H1 (cell line): ENCODE measurements around the gene HRH3. TPM values are rescaled to one million over a fixed set of nuclear protein-coding genes. Genes with fewer than 3 reads are reported as not detected.

ENCODE experiments used
- CTCF ChIA-PET: fragments of 300-600 bp; sonication (Branson Sonifier 250); formaldehyde crosslinking; loops from one replicate; lab custom pipeline; 2021; ENCODE audit not compliant: partially characterized antibody; lab: Charles Lee
- POLR2A ChIA-PET: fragments of 300-600 bp; sonication (Branson Sonifier 250); formaldehyde crosslinking; loops from one replicate; lab custom pipeline; 2021; ENCODE audit warnings: inconsistent platforms; ENCODE audit not compliant: partially characterized antibody; lab: Charles Lee
- DNase-seq, 2 experiments: peaks; one replicate each; pipeline versions ENCODE4 v3.0.0 to v3.0.0-alpha.2; 2010 to 2022; ENCODE audit warnings: low spot score in 2 of 2, low read depth in 1 of 2, mixed read lengths in 1 of 2
- FAIRE-seq: peaks from 2 replicates; lab custom pipeline; 2011; peaks lifted over from hg19 to GRCh38; lab: Jason Lieb, UNC
- H2AFZ ChIP-seq: 2 replicates; pipeline ENCODE4 v1.8.1; 2012; ENCODE audit warnings: low read length, inconsistent platforms
- H2AK5ac ChIP-seq: 2 replicates; pipeline ENCODE4 v1.6.1; 2013; ENCODE audit warnings: low read depth, low read length
- H2BK120ac ChIP-seq: replicated peaks from 2 replicates; pipeline ENCODE3; 2013; ENCODE audit warnings: low read depth, low read length, inconsistent platforms
- H2BK12ac ChIP-seq: 2 replicates; pipeline ENCODE4 v1.6.1; 2013; ENCODE audit warnings: low read depth, low read length
- H2BK15ac ChIP-seq: 2 replicates; pipeline ENCODE4 v1.6.1; 2013; ENCODE audit warnings: low read length
- H2BK20ac ChIP-seq: 2 replicates; pipeline ENCODE4 v1.6.1; 2013; ENCODE audit warnings: low read length
- H2BK5ac ChIP-seq: 2 replicates; pipeline ENCODE4 v1.6.1; 2013; ENCODE audit warnings: low read depth, low read length
- H3K14ac ChIP-seq: 2 replicates; pipeline ENCODE4 v1.6.1; 2013; ENCODE audit warnings: inconsistent platforms; ENCODE audit not compliant: insufficient read length
- H3K18ac ChIP-seq: 2 replicates; pipeline ENCODE4 v1.6.1; 2013; ENCODE audit warnings: low read length; ENCODE audit errors: extremely low read depth
- H3K23ac ChIP-seq: 2 replicates; pipeline ENCODE4 v1.6.1; 2013; ENCODE audit warnings: inconsistent platforms; ENCODE audit not compliant: insufficient read length
- H3K23me2 ChIP-seq: 2 replicates; pipeline ENCODE4 v1.6.1; 2013; ENCODE audit warnings: low read depth, low read length
- H3K27ac ChIP-seq: 2 replicates; pipeline ENCODE4 v1.6.1; 2011; ENCODE audit warnings: low read depth, low read length, inconsistent platforms
- H3K27me3 ChIP-seq, 4 experiments: replicated peaks in 1 of 4; 1 replicate in 1 of 4; 2 replicates in 3 of 4; pipeline versions ENCODE4 v1.6.1 to v1.8.1; 2011 to 2013; ENCODE audit warnings: low read length in 3 of 4, mild to moderate bottlenecking in 3 of 4, inconsistent platforms in 2 of 4, mixed read lengths in 2 of 4, moderate library complexity in 1 of 4; ENCODE audit not compliant: control insufficient read depth in 3 of 4, insufficient read depth in 3 of 4; ENCODE audit errors: extremely low read depth in 1 of 4
- H3K36me3 ChIP-seq, 4 experiments: 2 replicates each; pipeline versions ENCODE4 v1.6.1 to v1.8.1; 2011 to 2013; ENCODE audit warnings: mild to moderate bottlenecking in 4 of 4, low read length in 3 of 4, moderate library complexity in 2 of 4, control low read depth in 1 of 4, inconsistent platforms in 1 of 4; ENCODE audit not compliant: insufficient read depth in 4 of 4, control insufficient read depth in 2 of 4
- H3K4ac ChIP-seq: replicated peaks from 2 replicates; pipeline ENCODE3; 2013; ENCODE audit warnings: low read length, low read depth, mixed read lengths, inconsistent platforms; ENCODE audit not compliant: insufficient read length
- H3K4me1 ChIP-seq, 4 experiments: replicated peaks in 1 of 4; 1 replicate in 1 of 4; 2 replicates in 3 of 4; pipeline versions ENCODE4 v1.6.1 to v1.8.1; 2011 to 2013; ENCODE audit warnings: low read length in 3 of 4, inconsistent platforms in 2 of 4, mixed read lengths in 1 of 4; ENCODE audit not compliant: insufficient read depth in 4 of 4, control insufficient read depth in 3 of 4
- H3K4me2 ChIP-seq, 2 experiments: 2 replicates each; pipeline versions ENCODE4 v1.6.1 to v1.8.1; 2011 to 2013; ENCODE audit warnings: low read depth in 2 of 2, low read length in 2 of 2, control low read depth in 1 of 2, inconsistent platforms in 1 of 2, mild to moderate bottlenecking in 1 of 2; ENCODE audit not compliant: insufficient read depth in 1 of 2
- H3K4me3 ChIP-seq, 4 experiments: fragments of 200-600, 300-600 bp in 1 of 4; sonication (generic), shearing (Covaris generic), sonication (Bioruptor Twin) in 1 of 4; 2 replicates each; pipeline versions ENCODE4 v1.5.1 to v1.8.1; 2011 to 2016; ENCODE audit warnings: low read length in 4 of 4, low read depth in 3 of 4, control low read depth in 2 of 4, inconsistent platforms in 2 of 4, mild to moderate bottlenecking in 2 of 4, mixed read lengths in 1 of 4, moderate library complexity in 1 of 4; ENCODE audit not compliant: insufficient read depth in 2 of 4; ENCODE audit errors: extremely low read depth in 1 of 4
- H3K56ac ChIP-seq: replicated peaks from 2 replicates; pipeline ENCODE3; 2013; ENCODE audit warnings: low read depth, mild to moderate bottlenecking, mixed read lengths, low read length, inconsistent platforms; ENCODE audit not compliant: insufficient read length
- H3K79me1 ChIP-seq: 2 replicates; pipeline ENCODE4 v1.6.1; 2013; ENCODE audit warnings: low read depth, low read length, control low read depth
- H3K79me2 ChIP-seq, 2 experiments: 2 replicates each; pipeline versions ENCODE4 v1.6.1 to v1.8.1; 2012 to 2013; ENCODE audit warnings: low read length in 2 of 2, mild to moderate bottlenecking in 2 of 2, inconsistent platforms in 1 of 2; ENCODE audit not compliant: insufficient read depth in 2 of 2, control insufficient read depth in 1 of 2
- H3K9ac ChIP-seq, 4 experiments: replicated peaks in 1 of 4; 1 replicate in 1 of 4; 2 replicates in 3 of 4; pipeline versions ENCODE4 v1.6.1 to v1.8.1; 2011 to 2013; ENCODE audit warnings: low read depth in 3 of 4, low read length in 3 of 4, control low read depth in 2 of 4, mild to moderate bottlenecking in 2 of 4, moderate library complexity in 2 of 4, inconsistent platforms in 1 of 4; ENCODE audit errors: extremely low read depth in 1 of 4
- H3K9me3 ChIP-seq, 2 experiments: 2 replicates each; pipeline versions ENCODE4 v1.6.1 to v1.8.1; 2012 to 2013; ENCODE audit warnings: mild to moderate bottlenecking in 2 of 2, moderate library complexity in 2 of 2, control low read depth in 1 of 2, inconsistent platforms in 1 of 2, low read depth in 1 of 2, low read length in 1 of 2, mixed read lengths in 1 of 2; ENCODE audit not compliant: insufficient read depth in 2 of 2
- H4K20me1 ChIP-seq, 2 experiments: replicated peaks in 1 of 2; 2 replicates each; pipeline versions ENCODE3 to v1.8.1; 2011 to 2013; ENCODE audit warnings: inconsistent platforms in 2 of 2, low read length in 2 of 2, mild to moderate bottlenecking in 1 of 2; ENCODE audit not compliant: insufficient read depth in 2 of 2, control insufficient read depth in 1 of 2
- H4K5ac ChIP-seq: 2 replicates; pipeline ENCODE4 v1.6.1; 2013; ENCODE audit warnings: low read length, low read depth, mixed read lengths, inconsistent platforms; ENCODE audit not compliant: insufficient read length
- H4K8ac ChIP-seq: 2 replicates; pipeline ENCODE4 v1.8.0; 2013; ENCODE audit warnings: mild to moderate bottlenecking, moderate library complexity, low read length, inconsistent platforms; ENCODE audit not compliant: insufficient read depth; ENCODE audit errors: extremely low read depth
- H4K91ac ChIP-seq: replicated peaks from 2 replicates; pipeline ENCODE3; 2013; ENCODE audit warnings: low read length, mixed read lengths, inconsistent platforms; ENCODE audit not compliant: insufficient read length
- BACH1 ChIP-seq: IDR thresholded peaks from 2 replicates; pipeline ENCODE4 v1.6.1; 2012; ENCODE audit warnings: low read length, improper control_type of control experiment
- CBX8 ChIP-seq: fragments of 300-800, 300-1000 bp; sonication (generic); IDR thresholded peaks from 2 replicates; pipeline ENCODE4 v1.7.1; 2016; ENCODE audit warnings: low read depth, low read length, borderline replicate concordance
- CTCF ChIP-seq, 3 experiments: IDR thresholded peaks; 1 replicate in 2 of 3; 2 replicates in 1 of 3; pipeline versions ENCODE4 v1.5.1 to v1.6.1; 2011; ENCODE audit warnings: low read length in 3 of 3, mild to moderate bottlenecking in 3 of 3, inconsistent platforms in 2 of 3, low read depth in 1 of 3, moderate library complexity in 1 of 3; ENCODE audit not compliant: insufficient read depth in 1 of 3; ENCODE audit errors: control extremely low read depth in 1 of 3
- GTF2F1 ChIP-seq: IDR thresholded peaks from 2 replicates; pipeline ENCODE4 v1.6.1; 2012; ENCODE audit warnings: low read depth, low read length, improper control_type of control experiment, borderline replicate concordance
- HDAC6 ChIP-seq: IDR thresholded peaks from one replicate; pipeline ENCODE4 v1.7.1; 2012; ENCODE audit warnings: low read depth, mild to moderate bottlenecking, inconsistent platforms, low read length, moderate library complexity
- JUN ChIP-seq: IDR thresholded peaks from 2 replicates; pipeline ENCODE4 v1.6.1; 2011; ENCODE audit warnings: low read depth, mild to moderate bottlenecking, improper control_type of control experiment, low read length
- JUND ChIP-seq: IDR thresholded peaks from 2 replicates; pipeline ENCODE4 v1.6.1; 2011; ENCODE audit warnings: mild to moderate bottlenecking, improper control_type of control experiment, low read length
- PHF8 ChIP-seq: fragments of 200-600 bp; sonication (generic); conservative IDR thresholded peaks from 2 replicates; pipeline ENCODE4 v1.7.1; 2012; ENCODE audit warnings: low read depth, mild to moderate bottlenecking, inconsistent platforms, low read length, moderate library complexity
- POLR2A ChIP-seq, 2 experiments: IDR thresholded peaks; 1 replicate in 1 of 2; 2 replicates in 1 of 2; pipeline ENCODE4 v1.6.1; 2011; ENCODE audit warnings: low read depth in 2 of 2, low read length in 2 of 2, mild to moderate bottlenecking in 2 of 2; ENCODE audit errors: control extremely low read depth in 1 of 2
- RAD21 ChIP-seq, 2 experiments: IDR thresholded peaks in 1 of 2; conservative IDR thresholded peaks in 1 of 2; 2 replicates each; pipeline ENCODE4 v1.6.1; 2011; ENCODE audit warnings: low read depth in 2 of 2, low read length in 2 of 2, improper control_type of control experiment in 1 of 2, inconsistent platforms in 1 of 2, mild to moderate bottlenecking in 1 of 2, moderate library complexity in 1 of 2
- RNF2 ChIP-seq: fragments of 200-900, 300-1000 bp; sonication (generic); IDR thresholded peaks from 2 replicates; pipeline ENCODE4 v1.7.1; 2016; ENCODE audit warnings: borderline replicate concordance, low read depth, mild to moderate bottlenecking, antibody characterized with exemption, low read length; ENCODE audit not compliant: poor library complexity, severe bottlenecking; ENCODE audit errors: missing control alignments
- WGBS, 2 experiments: shearing (Covaris generic) in 1 of 2; methylation state at CpG; one replicate each; pipeline versions ENCODE4 v1.1.6 to v1.1.7; 2013 to 2015; ENCODE audit warnings: low lambda C conversion rate in 2 of 2, mixed read lengths in 2 of 2, inconsistent platforms in 1 of 2, low coverage in 1 of 2, missing lambda C conversion rate in 1 of 2; ENCODE audit not compliant: insufficient replicate concordance in 2 of 2, insufficient coverage in 1 of 2, insufficient read length in 1 of 2; ENCODE audit errors: extremely low coverage in 1 of 2, missing lambda C conversion rate in 1 of 2; 5-methylcytosine and 5-hydroxymethylcytosine counted together
- polyA plus RNA-seq, 7 experiments: library from polyadenylated mRNA; depleted of rRNA in 3 of 7; stranded (reverse) in 5 of 7; unstranded in 2 of 7; fragments of >200 nt in 5 of 7; fragments of 200-250 nt in 2 of 7; gene quantifications; 1 replicate in 5 of 7; 2 replicates in 1 of 7; 4 replicates in 1 of 7; pipeline versions ENCODE4 v1.2.1 to v1.2.3, GENCODE V29; 2011 to 2013; ENCODE audit warnings: missing spikeins in 2 of 7, mixed read lengths in 2 of 7
- total RNA-seq: library from RNA; stranded (reverse); fragmentation: NEBNext Ultra II Directional; extraction: Animal tissue kit (Norgen Biotek cat#: 25700); gene quantifications from 2 replicates; pipeline ENCODE4 v1.2.1, GENCODE V29; 2021

The HRH3 gene
- total and polyA plus RNA-seq, 2 of the 8 experiments (the other 6 are each of a cell fraction or from before 2014, with no cell fraction given): 2.0 to 4.5 TPM

- Histone ChIP-seq H3K4ac (no peak overlapping the region), H3K27ac (no peak overlapping the region), H2BK5ac (no peak overlapping the region), H2BK120ac (no peak overlapping the region), H3K9me3 (no peaks in the 10 kb centered on the region), H4K5ac (no peak overlapping the region), H3K4me3 (no peak overlapping the region), H2BK15ac (no peak overlapping the region), H4K91ac (no peak overlapping the region), H3K36me3 (peaks cover 2 to 26% (median 17%) of the 10 kb centered on the region in 4 experiments; a peak in 7 of 8 replicates), H3K79me2 (no peaks in the 10 kb centered on the region), H3K79me1 (no peaks in the 10 kb centered on the region), H3K14ac (no peak overlapping the region), H2AK5ac (no peak overlapping the region), H2AFZ (no peak overlapping the region), H3K4me1 (no peaks in the 10 kb centered on the region), H4K20me1 (peaks cover 4 to 5% of the 10 kb centered on the region in 2 experiments), H4K8ac (no peak overlapping the region), H2BK20ac (no peak overlapping the region), H3K23ac (no peak overlapping the region), H3K27me3 (no peaks in the 10 kb centered on the region), H2BK12ac (no peak overlapping the region), H3K4me2 (no peak overlapping the region), H3K18ac (no peak overlapping the region), H3K23me2 (no peaks in the 10 kb centered on the region), H3K56ac (no peak overlapping the region), H3K9ac (no peak overlapping the region)
- WGBS, 2 experiments: 93% methylated on average over 9 of the region's 9 CpGs; no CpG with 5 or more reads in 1 of the 2 experiments
- POLR2A ChIA-PET: interaction anchor here (1.4 to 1.8 kb wide), 2 partner anchors 11 kb away, joined by 3 to 5 read pairs; no protein-coding TSS in a partner anchor
- DNase-seq (no peak), FAIRE-seq (no peak)
- CTCF ChIA-PET: interaction anchor here (1.6 kb wide), 1 partner anchor 35 kb away, joined by 4 read pairs; no protein-coding TSS in a partner anchor
- TF ChIP-seq RNF2: no peak
- no peak for TF ChIP-seq HDAC6
- TF ChIP-seq BACH1: no peak
- TF ChIP-seq RAD21 (IDR thresholded peaks at IDR 0.05 in 1 of 2, conservative IDR thresholded peaks at IDR 0.05 in 1 of 2; ENCODE audit: low read depth in 2 of 2, low read length in 2 of 2): no peak
- TF ChIP-seq JUN: no peak
- TF ChIP-seq CTCF (IDR thresholded peaks at IDR 0.05; ENCODE audit: control extremely low read depth in 1 of 3, insufficient read depth in 1 of 3, low read depth in 1 of 3, low read length in 3 of 3): no peak
- no peak for TF ChIP-seq JUND
- no peak for TF ChIP-seq PHF8
- no peak for TF ChIP-seq POLR2A (IDR thresholded peaks at IDR 0.05; ENCODE audit: control extremely low read depth in 1 of 2, low read depth in 2 of 2, low read length in 2 of 2)
- no peak for TF ChIP-seq GTF2F1
- TF ChIP-seq CBX8: no peak
Measured at GRCh38 chr20:62170536-62170935, 49.5 kb downstream of the HRH3 start.
